GM18873 (cell line): ENCODE data around the gene GOLGA2.

Experiments used
- ATAC-seq: cut with Tn5 transposase; IDR thresholded peaks from one replicate; pipeline ENCODE4 v1.9.1; 2021; ENCODE audit warnings: mild to moderate bottlenecking, moderate library complexity, moderate number of reproducible peaks; ENCODE audit not compliant: unreplicated experiment, low FRiP score

The GOLGA2 gene

GRCh38 chr9:128216781-128217553, 58.8 kb downstream of the GOLGA2 start:
- ATAC-seq: no peak

DNA sequence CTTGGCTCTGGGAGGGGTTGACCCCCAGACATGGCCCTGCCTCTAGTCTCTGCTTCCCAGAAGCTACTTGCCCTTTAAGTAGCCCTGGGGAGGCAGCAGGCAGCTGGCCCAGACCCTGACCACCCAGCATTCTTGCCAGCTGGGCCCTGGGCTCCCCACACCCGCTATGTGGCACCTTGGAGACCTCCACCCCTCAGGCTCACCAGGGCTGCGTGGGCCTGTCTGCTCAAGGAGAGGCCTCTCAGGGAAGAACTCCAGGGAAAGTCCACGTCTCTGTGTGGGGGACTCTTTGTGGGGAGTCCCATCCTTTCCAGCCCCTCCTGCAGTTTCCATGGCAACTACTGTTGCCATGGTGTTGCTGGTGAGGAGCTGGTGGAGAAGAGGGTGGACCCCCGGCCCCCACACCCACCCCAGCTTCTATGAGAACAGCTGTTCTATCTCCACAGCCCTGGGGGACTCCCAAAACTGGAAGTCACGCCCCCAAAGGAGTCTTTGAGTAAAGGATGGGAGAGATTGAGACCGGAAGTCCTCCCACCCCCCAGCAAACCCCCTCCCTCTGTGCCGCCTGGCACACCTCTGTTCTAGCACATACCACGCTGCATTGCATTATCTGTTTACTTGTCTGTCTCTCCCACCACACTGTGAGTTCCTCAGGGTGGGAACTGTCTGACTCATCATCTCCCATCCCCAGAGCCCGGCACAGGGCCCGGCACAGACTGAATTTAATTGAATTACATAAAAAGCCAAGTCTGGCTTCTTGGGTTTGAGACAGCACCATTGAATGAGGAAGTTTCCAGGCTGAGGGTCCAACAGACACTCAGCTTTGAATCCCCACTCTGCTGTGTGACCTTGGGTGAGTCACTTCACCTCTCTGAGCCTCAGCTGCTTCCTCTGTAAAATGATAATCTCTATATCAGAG, 60.1 kb downstream of the GOLGA2 start:
- ATAC-seq: no peak

- ATAC-seq: no peak
These were observed 61.0 kb downstream of the GOLGA2 start for GRCh38 chr9:128214571-128215490.

DNA sequence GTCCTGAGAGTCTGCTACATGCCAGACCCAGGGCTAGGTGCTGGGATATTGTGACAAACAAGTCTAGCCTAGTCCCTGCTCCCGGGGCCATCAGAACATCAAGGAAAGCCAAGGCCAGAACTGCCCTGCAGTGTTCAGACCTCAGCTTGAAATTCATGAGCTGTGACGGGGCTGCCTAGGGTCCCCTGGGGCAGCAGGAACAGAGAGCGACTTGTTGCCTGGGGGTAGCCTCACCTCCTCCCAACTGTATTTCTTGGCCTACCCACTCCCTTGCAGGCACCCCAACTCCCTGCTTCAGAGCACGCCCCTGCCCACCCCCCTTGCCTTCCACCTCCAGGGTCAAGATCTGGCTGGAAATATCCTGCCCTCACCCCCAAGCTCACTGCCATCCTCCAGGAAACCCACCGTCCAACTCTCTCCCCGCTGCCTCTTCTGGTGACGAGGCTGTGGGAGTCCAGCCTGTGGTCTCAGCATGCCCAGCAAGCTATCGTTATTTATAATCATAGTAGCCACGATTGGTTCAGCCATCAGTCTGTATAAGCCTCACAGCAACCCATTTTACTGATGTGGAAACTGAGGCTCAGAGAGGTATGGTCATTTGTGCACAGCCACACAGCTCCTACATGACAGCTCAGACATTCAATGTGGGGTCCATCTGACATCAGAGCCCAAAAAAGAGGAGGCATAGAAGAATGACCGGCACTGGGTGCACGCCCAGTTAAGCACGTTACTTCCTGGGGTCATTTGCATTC, 61.9 kb downstream of the GOLGA2 start:
- no peak for ATAC-seq

GRCh38 chr9:128211981-128212281, 63.9 kb downstream of the GOLGA2 start:
- ATAC-seq: no peak

DNA sequence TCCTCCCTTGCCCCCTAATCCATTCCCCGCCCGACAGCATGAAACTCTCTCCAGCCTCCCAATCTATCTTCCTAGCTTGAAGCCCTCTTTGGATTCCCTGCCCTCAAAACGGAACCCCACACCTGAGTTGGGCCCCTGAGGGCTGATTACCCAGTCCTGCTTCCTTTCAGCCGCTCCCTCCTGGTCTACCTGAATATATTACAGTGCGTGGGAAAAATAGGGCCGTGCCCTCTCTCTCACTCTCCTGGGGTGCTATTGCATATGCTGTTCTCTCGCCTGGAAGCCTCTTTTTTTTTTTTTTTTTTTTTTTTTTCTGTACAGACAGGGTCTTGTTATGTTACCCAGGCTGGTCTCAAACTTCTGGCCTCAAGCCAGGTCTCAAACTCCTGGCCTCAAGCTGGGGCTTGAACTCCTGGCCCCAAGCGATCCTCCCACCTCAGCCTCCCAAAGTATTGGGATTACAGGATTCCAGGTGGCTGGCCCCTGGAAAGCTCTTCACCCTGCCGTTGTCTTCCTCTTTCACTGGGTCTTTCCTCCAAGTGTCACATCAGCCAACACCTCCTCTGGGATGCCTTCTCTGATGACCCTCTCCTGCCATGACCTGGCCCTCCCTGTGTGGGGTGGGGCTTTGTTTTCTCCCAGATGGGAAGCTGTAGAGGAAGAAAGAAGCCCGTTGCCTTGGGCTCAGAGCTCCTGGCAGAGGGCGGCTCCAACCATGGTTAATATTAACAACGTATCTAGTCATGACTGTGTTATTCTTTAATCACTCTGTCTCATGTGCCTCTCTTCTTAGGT, 64.4 kb downstream of the GOLGA2 start:
- ATAC-seq: no peak

GRCh38 chr9:128208946-128209669, 66.7 kb downstream of the GOLGA2 start:
- ATAC-seq: no peak

GRCh38 chr9:128208386-128208785, 67.4 kb downstream of the GOLGA2 start:
- ATAC-seq: no peak

DNA sequence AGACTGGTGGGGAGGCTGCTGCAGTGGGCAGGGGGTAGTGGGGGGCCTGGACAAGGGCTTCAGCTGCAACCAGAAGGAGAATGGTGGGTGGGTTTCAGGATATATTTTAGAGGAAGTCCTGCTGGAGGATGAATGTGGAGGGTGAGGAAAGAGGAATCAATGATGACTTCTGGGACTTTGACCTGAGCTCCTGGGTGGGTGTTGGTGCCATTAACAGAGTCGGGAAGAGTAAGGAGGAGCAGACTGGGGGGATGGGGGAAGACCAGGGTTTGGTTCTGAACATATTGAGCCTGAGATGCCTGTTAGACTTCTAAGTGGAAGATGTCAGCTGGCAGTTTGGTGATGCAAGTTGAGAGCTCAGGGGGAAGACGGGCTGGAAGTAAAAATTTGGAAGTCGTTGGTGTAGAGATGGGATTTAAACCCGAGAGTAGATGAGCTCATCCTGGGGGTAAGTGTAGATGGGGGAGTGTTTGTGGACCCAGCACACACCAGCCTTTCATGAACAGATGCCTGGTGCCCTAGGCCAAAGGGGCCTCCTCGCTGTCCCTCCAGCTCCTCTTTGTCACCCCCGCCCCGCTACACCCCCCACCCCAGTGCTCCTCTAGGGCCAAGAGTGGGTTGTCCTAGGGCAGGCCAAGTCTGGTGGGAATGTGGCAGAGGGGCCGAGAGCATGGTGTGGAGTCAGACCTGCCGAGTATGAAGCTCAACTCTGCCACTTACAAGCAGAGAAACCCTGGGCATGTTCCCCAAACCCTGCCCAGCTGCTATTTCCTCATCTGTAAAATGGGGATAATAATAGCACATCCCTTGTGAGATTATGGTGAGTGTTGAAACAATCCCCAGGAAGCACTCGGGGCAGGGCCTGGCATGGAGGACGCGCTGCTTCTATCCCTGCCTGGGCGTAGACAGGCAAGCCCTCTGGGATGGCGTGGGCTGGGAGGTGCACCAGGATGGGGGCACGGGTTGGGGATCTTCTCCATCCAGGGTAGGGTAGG, 68.6 kb downstream of the GOLGA2 start:
- ATAC-seq: no peak

DNA sequence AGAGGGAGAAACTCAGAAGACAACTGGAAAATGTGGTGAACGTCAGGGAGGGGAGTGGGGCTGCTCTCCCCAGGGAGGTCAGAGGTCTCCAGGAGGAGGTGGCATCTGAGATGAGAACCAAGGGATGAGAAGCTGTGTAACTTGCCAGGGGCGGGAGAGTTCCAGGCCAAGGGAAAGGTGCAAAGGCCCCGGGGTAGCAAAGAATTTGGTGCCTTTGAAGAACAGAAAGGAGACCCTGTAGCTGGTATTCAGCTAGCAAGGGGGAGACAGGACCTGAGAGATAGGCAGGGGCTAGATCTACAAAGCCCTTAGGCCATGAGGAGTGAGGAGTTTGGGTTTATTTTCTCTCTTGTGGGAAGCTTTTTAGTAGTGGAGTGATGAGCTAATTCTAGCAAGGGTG, 69.3 kb downstream of the GOLGA2 start:
- no peak for ATAC-seq
